Measurements from ENCODE around the gene PTGR3.

Gene PTGR3

GRCh38 chr18:75253043-75253442 lies 44.1 kb upstream of the PTGR3 start:
- H3K4me3 ChIP-seq (ENCODE audit: low read depth in 1 of 2, low read length in 1 of 2), result no peak overlapping the region
- H3K27ac ChIP-seq, result no peak overlapping the region
- no peaks in the 10 kb centered on the region for H3K36me3 ChIP-seq
- peaks cover 17 to 18% of the 10 kb centered on the region in 2 experiments for H3K4me1 ChIP-seq (ENCODE audit: control insufficient read depth in 1 of 2, insufficient read depth in 1 of 2, low read depth in 1 of 2, low read length in 1 of 2)
- H3K9me3 ChIP-seq, result no peaks in the 10 kb centered on the region
- H3K27me3 ChIP-seq, result no peaks in the 10 kb centered on the region
- TF ChIP-seq CTCF (IDR thresholded peaks at IDR 0.05), result no peak

- Histone ChIP-seq H3K4me1 (ENCODE audit: control insufficient read depth in 1 of 2, insufficient read depth in 1 of 2, low read depth in 1 of 2, low read length in 1 of 2) (peaks cover 24% of the 10 kb centered on the region in 2 experiments), H3K27me3 (no peaks in the 10 kb centered on the region), H3K4me3 (ENCODE audit: low read depth in 1 of 2, low read length in 1 of 2) (no peak overlapping the region), H3K9me3 (no peaks in the 10 kb centered on the region), H3K27ac (no peak overlapping the region), H3K36me3 (no peaks in the 10 kb centered on the region)
- TF ChIP-seq CTCF (IDR thresholded peaks at IDR 0.05), result no peak
Measured at GRCh38 chr18:75252136-75252535, 43.2 kb upstream of the PTGR3 start.

GRCh38 chr18:75251466-75251865 lies 42.5 kb upstream of the PTGR3 start:
- H3K4me1 ChIP-seq (ENCODE audit: control insufficient read depth in 1 of 2, insufficient read depth in 1 of 2, low read depth in 1 of 2, low read length in 1 of 2), result peaks cover 26 to 29% of the 10 kb centered on the region in 2 experiments
- H3K9me3 ChIP-seq, result no peaks in the 10 kb centered on the region
- no peaks in the 10 kb centered on the region for H3K36me3 ChIP-seq
- no peak overlapping the region for H3K27ac ChIP-seq
- no peak for TF ChIP-seq CTCF (IDR thresholded peaks at IDR 0.05)
- no peaks in the 10 kb centered on the region for H3K27me3 ChIP-seq
- H3K4me3 ChIP-seq (ENCODE audit: low read depth in 1 of 2, low read length in 1 of 2), result no peak overlapping the region

- no peak for TF ChIP-seq CTCF (IDR thresholded peaks at IDR 0.05)
- H3K36me3 ChIP-seq, result no peaks in the 10 kb centered on the region
- H3K9me3 ChIP-seq, result no peaks in the 10 kb centered on the region
- H3K27ac ChIP-seq, result peak overlapping the region; percentile 69
- H3K4me3 ChIP-seq (ENCODE audit: low read depth in 1 of 2, low read length in 1 of 2), result no peak overlapping the region
- H3K4me1 ChIP-seq (ENCODE audit: control insufficient read depth in 1 of 2, insufficient read depth in 1 of 2, low read depth in 1 of 2, low read length in 1 of 2), result peaks cover 26 to 29% of the 10 kb centered on the region in 2 experiments
- H3K27me3 ChIP-seq, result no peaks in the 10 kb centered on the region
Measured at GRCh38 chr18:75250471-75250821, 41.5 kb upstream of the PTGR3 start.

GRCh38 chr18:75249672-75250470 lies 40.9 kb upstream of the PTGR3 start:
- Histone ChIP-seq H3K36me3 (no peaks in the 10 kb centered on the region), H3K4me1 (ENCODE audit: control insufficient read depth in 1 of 2, insufficient read depth in 1 of 2, low read depth in 1 of 2, low read length in 1 of 2) (peaks cover 26 to 29% of the 10 kb centered on the region in 2 experiments), H3K27ac (peak overlapping the region; percentile 69), H3K4me3 (ENCODE audit: low read depth in 1 of 2, low read length in 1 of 2) (no peak overlapping the region), H3K9me3 (no peaks in the 10 kb centered on the region), H3K27me3 (no peaks in the 10 kb centered on the region)
- TF ChIP-seq CTCF (IDR thresholded peaks at IDR 0.05), result no peak
